Esophagus squamous epithelium (tissue), 4 donors: ENCODE measurements around the gene THADA.

ENCODE experiments used
- CTCF ChIP-seq, 6 experiments: fragments of 450-650 bp in 4 of 6; fragments of 200-600 bp in 2 of 6; sonication (generic) in 2 of 6; IDR thresholded peaks; one replicate each; pipeline ENCODE4 v1.5.1; 2016 to 2019; ENCODE audit warnings: antibody characterized with exemption in 6 of 6, mild to moderate bottlenecking in 4 of 6, moderate library complexity in 4 of 6
- POLR2A ChIP-seq, 4 donors: fragments of 450-650 bp; IDR thresholded peaks; one replicate each; pipeline ENCODE4 v1.6.1; 2017; ENCODE audit warnings: antibody characterized with exemption in 4 of 4, mild to moderate bottlenecking in 4 of 4, moderate library complexity in 3 of 4

GRCh38 chr2:43185146-43185545, 410.7 kb downstream of the THADA start:
- TF ChIP-seq CTCF (IDR thresholded peaks at IDR 0.05) (no peak), POLR2A (IDR thresholded peaks at IDR 0.05) (no peak)
